Esophagus muscularis mucosa (tissue), 4 donors: ENCODE measurements around the gene ATMIN.

Source experiments
- EP300 ChIP-seq: sonication (generic); formaldehyde crosslinking; IDR thresholded peaks from one replicate; pipeline ENCODE4 v1.6.1; 2017; ENCODE audit warnings: antibody characterized with exemption
- POLR2A ChIP-seq: fragments of 450-650 bp; IDR thresholded peaks from one replicate; pipeline ENCODE4 v1.6.1; 2017; ENCODE audit warnings: antibody characterized with exemption, moderate library complexity, mild to moderate bottlenecking, low read depth
- TF ChIP-seq, protein P1 (sequence below), 3 experiments: fragments of 200-600 bp in 2 of 3; fragments of 450-650 bp in 1 of 3; sonication (generic) in 2 of 3; IDR thresholded peaks; one replicate each; pipeline ENCODE4 v1.5.1; 2017 to 2019; ENCODE audit warnings: antibody characterized with exemption in 3 of 3, mild to moderate bottlenecking in 2 of 3, moderate library complexity in 1 of 3

DNA sequence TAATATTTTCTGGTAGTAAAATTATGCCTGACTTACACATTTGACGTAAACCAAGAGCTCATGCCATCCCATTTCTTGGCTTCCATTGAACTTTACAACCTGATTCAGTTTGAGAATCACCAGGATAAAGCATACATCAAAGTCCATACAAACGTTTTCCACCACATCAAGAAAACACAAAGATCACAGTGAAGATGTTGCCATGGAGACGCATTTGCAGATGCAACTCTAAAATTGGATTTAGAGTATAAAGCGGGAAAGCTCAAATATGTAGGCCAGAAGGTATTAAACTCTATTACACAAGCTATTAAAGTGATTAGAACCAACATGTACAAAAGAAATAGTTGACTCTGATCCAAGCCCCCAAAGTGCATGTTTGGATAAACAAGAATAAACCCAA, 31.0 kb downstream of the ATMIN start:
- no peak for TF ChIP-seq POLR2A
- TF ChIP-seq, protein P1, sequence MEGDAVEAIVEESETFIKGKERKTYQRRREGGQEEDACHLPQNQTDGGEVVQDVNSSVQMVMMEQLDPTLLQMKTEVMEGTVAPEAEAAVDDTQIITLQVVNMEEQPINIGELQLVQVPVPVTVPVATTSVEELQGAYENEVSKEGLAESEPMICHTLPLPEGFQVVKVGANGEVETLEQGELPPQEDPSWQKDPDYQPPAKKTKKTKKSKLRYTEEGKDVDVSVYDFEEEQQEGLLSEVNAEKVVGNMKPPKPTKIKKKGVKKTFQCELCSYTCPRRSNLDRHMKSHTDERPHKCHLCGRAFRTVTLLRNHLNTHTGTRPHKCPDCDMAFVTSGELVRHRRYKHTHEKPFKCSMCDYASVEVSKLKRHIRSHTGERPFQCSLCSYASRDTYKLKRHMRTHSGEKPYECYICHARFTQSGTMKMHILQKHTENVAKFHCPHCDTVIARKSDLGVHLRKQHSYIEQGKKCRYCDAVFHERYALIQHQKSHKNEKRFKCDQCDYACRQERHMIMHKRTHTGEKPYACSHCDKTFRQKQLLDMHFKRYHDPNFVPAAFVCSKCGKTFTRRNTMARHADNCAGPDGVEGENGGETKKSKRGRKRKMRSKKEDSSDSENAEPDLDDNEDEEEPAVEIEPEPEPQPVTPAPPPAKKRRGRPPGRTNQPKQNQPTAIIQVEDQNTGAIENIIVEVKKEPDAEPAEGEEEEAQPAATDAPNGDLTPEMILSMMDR (IDR thresholded peaks at IDR 0.05), result no peak
- TF ChIP-seq EP300, result no peak
